Measurements from ENCODE around the gene CUTC.

GRCh38 chr10:99788598-99789256 lies 56.7 kb downstream of the CUTC start:
- TF ChIP-seq CTCF (conservative IDR thresholded peaks at IDR 0.05 in 1 of 2, IDR thresholded peaks at IDR 0.05 in 1 of 2; ENCODE audit: extremely low read depth in 1 of 2, insufficient read depth in 1 of 2, low read depth in 1 of 2, low read length in 2 of 2) (no peak), EZH2 (IDR thresholded peaks at IDR 0.05; ENCODE audit: borderline replicate concordance, low read length) (no peak)

Data from mammary epithelial cell (primary cell).